CD14-positive monocyte (primary cell): ENCODE measurements around the gene MRPL40. TPM values are rescaled to one million over a fixed set of nuclear protein-coding genes. Genes with fewer than 3 reads are reported as not detected.

ENCODE experiments used
- DNase-seq, 3 donors: peaks; one replicate each; pipeline ENCODE4 v3.0.0-alpha.2; 2011 to 2022
- H2AFZ ChIP-seq: 2 replicates; pipeline ENCODE4 v1.6.0; 2012; ENCODE audit warnings: mild to moderate bottlenecking, low read depth, low read length, inconsistent platforms; ENCODE audit not compliant: insufficient read depth, poor library complexity, severe bottlenecking
- H3K27ac ChIP-seq, 2 donors: 1 replicate in 1 of 2; 2 replicates in 1 of 2; pipeline ENCODE4 v1.5.1; 2012 to 2013; ENCODE audit warnings: low read length in 2 of 2, control low read depth in 1 of 2, inconsistent platforms in 1 of 2, low read depth in 1 of 2, mild to moderate bottlenecking in 1 of 2
- H3K27me3 ChIP-seq, 2 donors: one replicate each; pipeline versions ENCODE4 v1.6.0 to v1.6.1; 2011 to 2013; ENCODE audit warnings: low read length in 2 of 2; ENCODE audit not compliant: control insufficient read depth in 2 of 2, insufficient read depth in 2 of 2
- H3K36me3 ChIP-seq, 2 donors: replicated peaks in 1 of 2; 1 replicate in 1 of 2; 2 replicates in 1 of 2; pipeline versions ENCODE4 v1.5.1 to v1.6.1; 2012 to 2013; ENCODE audit warnings: low read length in 2 of 2, control low read depth in 1 of 2, inconsistent platforms in 1 of 2, mild to moderate bottlenecking in 1 of 2; ENCODE audit not compliant: insufficient read depth in 2 of 2, control insufficient read depth in 1 of 2
- H3K4me1 ChIP-seq, 2 donors: 1 replicate in 1 of 2; 2 replicates in 1 of 2; pipeline versions ENCODE4 v1.5.1 to v1.6.1; 2012 to 2013; ENCODE audit warnings: low read length in 2 of 2, control low read depth in 1 of 2, inconsistent platforms in 1 of 2, mild to moderate bottlenecking in 1 of 2, moderate library complexity in 1 of 2; ENCODE audit not compliant: insufficient read depth in 2 of 2, control insufficient read depth in 1 of 2
- H3K4me2 ChIP-seq: replicated peaks from 2 replicates; pipeline ENCODE3; 2012; ENCODE audit warnings: low read length, moderate library complexity, mild to moderate bottlenecking; ENCODE audit not compliant: poor library complexity, severe bottlenecking; ENCODE audit errors: extremely low read depth
- H3K4me3 ChIP-seq, 3 experiments: fragments of 200-600 bp in 1 of 3; sonication (generic) in 1 of 3; replicated peaks in 1 of 3; 1 replicate in 2 of 3; 2 replicates in 1 of 3; pipeline ENCODE4 v1.5.1; 2011 to 2013; ENCODE audit warnings: low read length in 3 of 3, mild to moderate bottlenecking in 3 of 3, control low read depth in 2 of 3, low read depth in 2 of 3, inconsistent platforms in 1 of 3, moderate library complexity in 1 of 3
- H3K79me2 ChIP-seq: 2 replicates; pipeline ENCODE4 v1.6.0; 2012; ENCODE audit warnings: mild to moderate bottlenecking, control low read depth, inconsistent platforms, low read length, moderate library complexity; ENCODE audit not compliant: insufficient read depth
- H3K9ac ChIP-seq: 2 replicates; pipeline ENCODE4 v1.6.0; 2017; ENCODE audit warnings: low read length, mild to moderate bottlenecking; ENCODE audit not compliant: insufficient read depth, poor library complexity, severe bottlenecking
- H3K9me3 ChIP-seq, 2 donors: replicated peaks in 1 of 2; 1 replicate in 1 of 2; 2 replicates in 1 of 2; pipeline versions ENCODE4 v1.5.1 to v1.6.1; 2012 to 2013; ENCODE audit warnings: low read length in 2 of 2, control low read depth in 1 of 2; ENCODE audit not compliant: control insufficient read depth in 1 of 2, insufficient read depth in 1 of 2
- H4K20me1 ChIP-seq: 2 replicates; pipeline ENCODE4 v1.6.0; 2012; ENCODE audit warnings: mild to moderate bottlenecking, low read length, control low read depth, moderate library complexity; ENCODE audit not compliant: insufficient read depth
- H3K27ac Mint-ChIP-seq, 7 donors: one replicate each; pipeline ENCODE4 v1.8.0; 2020; ENCODE audit warnings: mild to moderate bottlenecking in 7 of 7, mixed read lengths in 7 of 7, moderate library complexity in 6 of 7, inconsistent platforms in 2 of 7
- H3K27me3 Mint-ChIP-seq, 3 donors: one replicate each; pipeline ENCODE4 v1.8.0; 2021 to 2022; ENCODE audit warnings: low read depth in 3 of 3, mild to moderate bottlenecking in 3 of 3, mixed read lengths in 3 of 3, moderate library complexity in 3 of 3, inconsistent platforms in 1 of 3
- H3K36me3 Mint-ChIP-seq, 2 donors: one replicate each; pipeline ENCODE4 v1.8.0; 2020; ENCODE audit warnings: mixed read lengths in 2 of 2, inconsistent platforms in 1 of 2, mild to moderate bottlenecking in 1 of 2
- H3K4me1 Mint-ChIP-seq: one replicate; pipeline ENCODE4 v1.8.0; 2020; ENCODE audit warnings: mild to moderate bottlenecking, mixed read lengths
- H3K4me3 Mint-ChIP-seq, 2 donors: one replicate each; pipeline ENCODE4 v1.8.0; 2020; ENCODE audit warnings: mild to moderate bottlenecking in 2 of 2, mixed read lengths in 2 of 2, moderate library complexity in 1 of 2
- H3K9me3 Mint-ChIP-seq, 7 donors: one replicate each; pipeline ENCODE4 v1.8.0; 2020 to 2022; ENCODE audit warnings: mixed read lengths in 7 of 7, mild to moderate bottlenecking in 6 of 7, moderate library complexity in 6 of 7, inconsistent platforms in 2 of 7
- WGBS: methylation state at CpG from one replicate; pipeline ENCODE4 v1.1.5; 2013; ENCODE audit warnings: missing lambda C conversion rate; ENCODE audit not compliant: insufficient coverage; 5-methylcytosine and 5-hydroxymethylcytosine counted together
- intact Hi-C, 2 donors: fragments of 100-400 bp; cut with micrococcal nuclease; formaldehyde crosslinking; loops; one replicate each; pipeline versions ENCODE4 v1.15.0 to v1.15.1; 2023
- polyA plus RNA-seq, 3 donors: library from polyadenylated mRNA; depleted of rRNA in 1 of 3; unstranded in 2 of 3; stranded (reverse) in 1 of 3; fragments of 300-500 nt in 2 of 3; fragments of >200 nt in 1 of 3; fragmentation: Illumina TruSeq in 2 of 3; gene quantifications; 1 replicate in 2 of 3; 2 replicates in 1 of 3; pipeline ENCODE4 v1.2.3, GENCODE V29; 2012 to 2021
- TF ChIP-seq, protein P1 (sequence below): fragments of 200-600 bp; IDR thresholded peaks from one replicate; pipeline ENCODE4 v1.8.0; 2022; ENCODE audit warnings: antibody characterized with exemption, mild to moderate bottlenecking

MRPL40 gene
- polyA plus RNA-seq, 3 donors: 9.2 to 61.4 (median 48.4) TPM

DNA sequence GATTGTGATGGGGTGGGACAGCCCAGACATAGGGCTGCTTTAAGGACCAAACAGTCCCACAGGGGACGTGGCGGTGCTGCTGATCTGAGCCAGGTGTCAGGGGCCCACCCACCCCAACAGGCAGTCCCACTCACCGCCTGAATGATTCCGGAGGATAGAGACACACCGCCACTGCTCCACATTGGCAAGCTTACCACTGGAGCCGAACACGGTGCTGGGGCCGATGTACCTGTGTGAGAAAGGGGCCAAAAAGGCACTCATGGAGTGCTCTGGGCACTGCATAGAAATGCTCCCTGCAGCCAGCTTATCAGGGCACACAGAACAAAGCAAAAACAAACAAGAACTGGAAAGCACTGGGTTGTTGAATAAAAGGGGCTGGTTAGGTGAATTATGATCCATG lies 26.7 kb upstream of the MRPL40 start:
- DNase-seq: no peak
- WGBS: 100% methylated on average over 7 of the region's 8 CpGs
- no peak overlapping the region for H3K27ac ChIP-seq
- intact Hi-C loops: loop anchor here in 1 of 2 donors (10.0 kb wide), 1 partner anchor 59 kb away; no protein-coding TSS in a partner anchor
- H4K20me1 ChIP-seq: peaks cover 17% of the 10 kb centered on the region
- H3K4me1 ChIP-seq: no peaks in the 10 kb centered on the region
- peaks cover 0 to 1% (median 0%) of the 10 kb centered on the region in 3 donors for H3K27me3 Mint-ChIP-seq
- no peaks in the 10 kb centered on the region for H3K9me3 ChIP-seq
- peaks cover under 1% of the 10 kb centered on the region for H3K79me2 ChIP-seq
- TF ChIP-seq, protein P1, sequence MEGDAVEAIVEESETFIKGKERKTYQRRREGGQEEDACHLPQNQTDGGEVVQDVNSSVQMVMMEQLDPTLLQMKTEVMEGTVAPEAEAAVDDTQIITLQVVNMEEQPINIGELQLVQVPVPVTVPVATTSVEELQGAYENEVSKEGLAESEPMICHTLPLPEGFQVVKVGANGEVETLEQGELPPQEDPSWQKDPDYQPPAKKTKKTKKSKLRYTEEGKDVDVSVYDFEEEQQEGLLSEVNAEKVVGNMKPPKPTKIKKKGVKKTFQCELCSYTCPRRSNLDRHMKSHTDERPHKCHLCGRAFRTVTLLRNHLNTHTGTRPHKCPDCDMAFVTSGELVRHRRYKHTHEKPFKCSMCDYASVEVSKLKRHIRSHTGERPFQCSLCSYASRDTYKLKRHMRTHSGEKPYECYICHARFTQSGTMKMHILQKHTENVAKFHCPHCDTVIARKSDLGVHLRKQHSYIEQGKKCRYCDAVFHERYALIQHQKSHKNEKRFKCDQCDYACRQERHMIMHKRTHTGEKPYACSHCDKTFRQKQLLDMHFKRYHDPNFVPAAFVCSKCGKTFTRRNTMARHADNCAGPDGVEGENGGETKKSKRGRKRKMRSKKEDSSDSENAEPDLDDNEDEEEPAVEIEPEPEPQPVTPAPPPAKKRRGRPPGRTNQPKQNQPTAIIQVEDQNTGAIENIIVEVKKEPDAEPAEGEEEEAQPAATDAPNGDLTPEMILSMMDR: no peak
- no peaks in the 10 kb centered on the region for H3K4me1 Mint-ChIP-seq
- no peak overlapping the region for H3K27ac Mint-ChIP-seq
- no peak overlapping the region for H3K4me3 Mint-ChIP-seq
- H3K36me3 Mint-ChIP-seq: peaks cover 82 to 95% of the 10 kb centered on the region in 2 donors
- H3K27me3 ChIP-seq: no peaks in the 10 kb centered on the region
- no peak overlapping the region for H2AFZ ChIP-seq
- no peak overlapping the region for H3K9ac ChIP-seq
- no peak overlapping the region for H3K4me2 ChIP-seq
- no peak overlapping the region for H3K4me3 ChIP-seq
- H3K9me3 Mint-ChIP-seq: no peaks in the 10 kb centered on the region
- H3K36me3 ChIP-seq: peaks cover 72 to 99% of the 10 kb centered on the region in 2 donors

DNA sequence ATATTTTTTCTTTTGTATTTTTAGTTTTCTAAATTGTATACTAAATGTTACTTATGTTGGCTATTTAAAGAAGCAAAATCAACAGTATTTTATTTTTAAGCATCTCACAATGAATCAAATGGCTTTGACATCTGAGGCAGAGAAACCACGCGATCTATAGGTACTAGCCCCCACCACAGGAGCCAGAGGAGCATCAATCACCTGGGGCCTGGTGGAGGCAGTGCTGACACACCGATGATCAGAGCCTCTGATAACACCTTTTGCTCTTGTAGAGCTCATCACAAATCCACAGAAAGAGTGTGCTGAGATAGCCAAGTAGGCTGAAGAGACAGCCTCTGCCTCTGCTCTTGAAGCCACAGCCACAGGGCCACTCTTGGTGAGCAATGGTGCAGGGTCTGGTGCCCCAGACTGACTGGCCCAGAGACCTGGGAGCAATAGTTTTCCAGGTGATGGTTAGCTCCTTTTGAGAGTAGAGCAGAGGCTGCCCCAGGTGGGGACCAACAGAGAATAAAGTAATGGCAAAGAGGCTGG lies 26.0 kb upstream of the MRPL40 start:
- no CpG with 5 or more reads among the region's 3 CpGs for WGBS
- Histone ChIP-seq H3K27me3 (no peaks in the 10 kb centered on the region), H3K9me3 (no peaks in the 10 kb centered on the region), H3K4me2 (no peak overlapping the region), H3K27ac (no peak overlapping the region), H3K79me2 (peaks cover 7% of the 10 kb centered on the region), H3K4me3 (no peak overlapping the region), H4K20me1 (peaks cover 24% of the 10 kb centered on the region), H3K36me3 (peaks cover 72 to 97% of the 10 kb centered on the region in 2 donors), H3K9ac (no peak overlapping the region), H3K4me1 (no peaks in the 10 kb centered on the region), H2AFZ (no peak overlapping the region)
- Mint-ChIP-seq H3K27ac (no peak overlapping the region), H3K9me3 (no peaks in the 10 kb centered on the region), H3K36me3 (peaks cover 79 to 88% of the 10 kb centered on the region in 2 donors), H3K4me1 (no peaks in the 10 kb centered on the region), H3K27me3 (peaks cover 0 to 1% (median 0%) of the 10 kb centered on the region in 3 donors), H3K4me3 (no peak overlapping the region)
- intact Hi-C loops: loop anchor here in 1 of 2 donors (10.0 kb wide), 1 partner anchor 58 kb away; no protein-coding TSS in a partner anchor
- no peak for DNase-seq
- TF ChIP-seq, protein P1: no peak
